Retinal pigment epithelial cell (primary cell): ENCODE measurements around the gene STPG4.

Experiments
- DNase-seq: peaks from one replicate; pipeline ENCODE4 v3.0.0-alpha.2; 2010; ENCODE audit warnings: low read depth
- H3K4me3 ChIP-seq: 2 replicates; pipeline ENCODE4 v1.5.1; 2011; ENCODE audit warnings: mild to moderate bottlenecking, low read length, control low read depth, moderate library complexity
- CTCF ChIP-seq: conservative IDR thresholded peaks from 2 replicates; pipeline ENCODE4 v1.5.1; 2011; ENCODE audit warnings: low read depth, low read length, control low read depth, inconsistent platforms

Gene STPG4

GRCh38 chr2:47080888-47081301 is 74.2 kb downstream of the STPG4 start:
- DNase-seq = no peak
- H3K4me3 ChIP-seq = no peak overlapping the region
- no peak for TF ChIP-seq CTCF

- TF ChIP-seq CTCF = no peak
- DNase-seq = no peak
- no peak overlapping the region for H3K4me3 ChIP-seq
Measured at GRCh38 chr2:47079515-47080412, 75.3 kb downstream of the STPG4 start.

- no peak for TF ChIP-seq CTCF
- no peak overlapping the region for H3K4me3 ChIP-seq
Measured at GRCh38 chr2:47078541-47079482, 76.3 kb downstream of the STPG4 start.

GRCh38 chr2:47077442-47078117 is 77.5 kb downstream of the STPG4 start:
- no peak for DNase-seq
- no peak for TF ChIP-seq CTCF
- H3K4me3 ChIP-seq = no peak overlapping the region

More at GRCh38 chr2:47078541-47079482, 76.3 kb downstream of the STPG4 start:
- no peak for DNase-seq

- TF ChIP-seq CTCF = no peak
- DNase-seq = peak; percentile 89
- no peak overlapping the region for H3K4me3 ChIP-seq
Measured at GRCh38 chr2:47076586-47077441, 78.3 kb downstream of the STPG4 start.

- TF ChIP-seq CTCF = no peak
- no peak overlapping the region for H3K4me3 ChIP-seq
- no peak for DNase-seq
Measured at GRCh38 chr2:47076126-47076506, 79.0 kb downstream of the STPG4 start.
